ENCODE measurements around the gene SPEF1.

Gene SPEF1

DNA sequence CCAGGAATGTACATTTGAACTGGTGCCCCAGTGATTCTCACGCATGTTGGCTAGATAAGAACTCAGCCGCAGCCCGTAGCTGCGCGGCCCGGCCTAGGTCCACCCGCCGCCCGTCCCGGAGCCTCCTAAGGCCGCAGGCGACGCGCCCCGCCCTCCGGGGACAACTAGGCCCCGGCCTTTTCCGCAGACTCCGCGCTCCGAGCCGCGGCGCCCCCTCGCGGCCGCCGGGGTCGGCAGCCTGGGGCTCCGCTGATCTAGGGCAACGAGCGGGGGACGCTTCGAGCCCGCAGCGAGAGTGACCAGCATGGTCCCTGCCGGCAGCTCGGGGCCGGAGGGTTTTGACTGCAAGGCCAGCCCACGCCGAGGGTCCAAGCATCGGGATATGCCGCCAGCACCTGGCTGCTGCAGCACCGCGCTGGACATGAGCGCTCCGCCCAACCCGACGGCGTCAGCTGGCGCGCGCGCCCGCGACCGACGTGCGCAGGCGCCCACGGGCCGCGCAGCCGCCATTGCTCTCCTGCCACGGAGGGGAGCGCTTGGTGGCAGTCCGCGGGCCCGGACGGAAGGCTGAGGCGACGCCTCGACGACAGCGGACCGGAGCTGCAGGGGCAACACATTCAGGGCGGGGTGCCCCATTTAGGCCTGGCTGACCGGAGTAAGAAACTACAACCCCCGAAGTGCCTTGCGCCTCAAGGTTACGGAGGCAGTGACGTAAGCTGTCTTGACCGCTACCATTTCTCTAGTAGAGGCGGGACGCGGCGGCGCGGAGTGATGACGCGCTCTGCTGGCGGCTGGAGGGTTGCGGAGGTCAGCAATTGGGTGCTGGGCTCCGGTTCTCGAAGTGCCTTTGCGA, 39.0 kb upstream of the SPEF1 start, which contains the start of gene AP5S1:
Gene AP5S1, plus strand, starts transcription at position 500 of the 853 bp plus-strand sequence. CDS start 1,571 bp downstream, outside the sequence.
- Histone ChIP-seq H3K27ac (replicated peaks; ENCODE audit: low read length) (peak within 1 kb of the TSS; percentile 96), H3K27me3 (ENCODE audit: control insufficient read depth in 3 of 3, insufficient read depth in 3 of 3, low read depth in 1 of 3, low read length in 3 of 3) (no peaks in the 10 kb centered on the region), H3K18ac (ENCODE audit: low read length) (peak within 1 kb of the TSS; percentile 100), H2BK5ac (ENCODE audit: low read length) (peak within 1 kb of the TSS; percentile 91), H3K9ac (ENCODE audit: low read depth, low read length, poor library complexity) (peak within 1 kb of the TSS; percentile 99), H3K4me2 (ENCODE audit: insufficient read depth, low read length, poor library complexity, severe bottlenecking) (peak within 1 kb of the TSS; percentile 78), H2AK5ac (ENCODE audit: low read depth, low read length) (peak within 1 kb of the TSS; percentile 93), H3K9me3 (replicated peaks in 1 of 2; ENCODE audit: control insufficient read depth in 2 of 2, insufficient read depth in 1 of 2, low read depth in 1 of 2, low read length in 2 of 2) (no peaks in the 10 kb centered on the region), H2BK12ac (ENCODE audit: low read length) (peak within 1 kb of the TSS; percentile 89), H3K4ac (ENCODE audit: low read length) (no peak within 1 kb of the TSS), H3K4me3 (ENCODE audit: low read length in 2 of 2) (peak within 1 kb of the TSS; percentile 94 to 99), H2BK120ac (ENCODE audit: low read depth, low read length) (no peak within 1 kb of the TSS), H3K23ac (ENCODE audit: low read depth, low read length, poor library complexity) (peak within 1 kb of the TSS; percentile 100), H3K4me1 (ENCODE audit: control insufficient read depth in 2 of 2, insufficient read depth in 1 of 2, low read depth in 1 of 2, low read length in 2 of 2) (peaks cover 7 to 11% of the 10 kb centered on the region in 2 donors), H2AFZ (ENCODE audit: low read length) (peak within 1 kb of the TSS; percentile 100), H4K91ac (ENCODE audit: low read depth, low read length, poor library complexity) (no peak within 1 kb of the TSS), H2BK15ac (ENCODE audit: low read length) (peak within 1 kb of the TSS; percentile 52), H3K79me1 (ENCODE audit: low read depth, low read length) (peaks cover 3% of the 10 kb centered on the region), H3K14ac (ENCODE audit: low read length) (peak within 1 kb of the TSS; percentile 100), H4K8ac (ENCODE audit: low read depth, low read length) (peak within 1 kb of the TSS; percentile 86), H3K36me3 (replicated peaks in 1 of 2; ENCODE audit: control insufficient read depth in 2 of 2, insufficient read depth in 2 of 2, low read length in 2 of 2) (peaks cover 6 to 24% of the 10 kb centered on the region in 2 donors)
- DNase-seq (ENCODE audit: low spot score) = peak; percentile 96
- WGBS, 2 donors (ENCODE audit: extremely low coverage in 2 of 2, insufficient read length in 2 of 2, insufficient replicate concordance in 1 of 2) = no CpG with 5 or more reads among the region's 96 CpGs

GRCh38 chr20:3819411-3820047, 38.3 kb upstream of the SPEF1 start:
- H3K27ac ChIP-seq (replicated peaks; ENCODE audit: low read length) = peak overlapping the region; percentile 96
- H3K4ac ChIP-seq (ENCODE audit: low read length) = no peak overlapping the region
- peak overlapping the region; percentile 100 for H3K23ac ChIP-seq (ENCODE audit: low read depth, low read length, poor library complexity)
- H3K4me3 ChIP-seq (ENCODE audit: low read length in 2 of 2) = peak overlapping the region; percentile 94 to 99
- no peak overlapping the region for H2BK15ac ChIP-seq (ENCODE audit: low read length)
- WGBS, 2 donors (ENCODE audit: extremely low coverage in 2 of 2, insufficient read length in 2 of 2, insufficient replicate concordance in 1 of 2) = no CpG with 5 or more reads among the region's 20 CpGs
- H3K36me3 ChIP-seq (replicated peaks in 1 of 2; ENCODE audit: control insufficient read depth in 2 of 2, insufficient read depth in 2 of 2, low read length in 2 of 2) = peaks cover 6 to 24% of the 10 kb centered on the region in 2 donors
- H2BK12ac ChIP-seq (ENCODE audit: low read length) = no peak overlapping the region
- peak overlapping the region; percentile 100 for H2AFZ ChIP-seq (ENCODE audit: low read length)
- no peak overlapping the region for H3K14ac ChIP-seq (ENCODE audit: low read length)
- peaks cover 3% of the 10 kb centered on the region for H3K79me1 ChIP-seq (ENCODE audit: low read depth, low read length)
- H3K27me3 ChIP-seq (ENCODE audit: control insufficient read depth in 3 of 3, insufficient read depth in 3 of 3, low read depth in 1 of 3, low read length in 3 of 3) = no peaks in the 10 kb centered on the region
- no peak overlapping the region for H2BK5ac ChIP-seq (ENCODE audit: low read length)
- no peak for DNase-seq (ENCODE audit: low spot score)
- H3K18ac ChIP-seq (ENCODE audit: low read length) = peak overlapping the region; percentile 1
- H4K8ac ChIP-seq (ENCODE audit: low read depth, low read length) = no peak overlapping the region
- peak overlapping the region; percentile 67 for H2AK5ac ChIP-seq (ENCODE audit: low read depth, low read length)
- no peaks in the 10 kb centered on the region for H3K9me3 ChIP-seq (replicated peaks in 1 of 2; ENCODE audit: control insufficient read depth in 2 of 2, insufficient read depth in 1 of 2, low read depth in 1 of 2, low read length in 2 of 2)
- H3K4me2 ChIP-seq (ENCODE audit: insufficient read depth, low read length, poor library complexity, severe bottlenecking) = peak overlapping the region; percentile 60
- H3K4me1 ChIP-seq (ENCODE audit: control insufficient read depth in 2 of 2, insufficient read depth in 1 of 2, low read depth in 1 of 2, low read length in 2 of 2) = peaks cover 7 to 11% of the 10 kb centered on the region in 2 donors
- H4K91ac ChIP-seq (ENCODE audit: low read depth, low read length, poor library complexity) = no peak overlapping the region
- H2BK120ac ChIP-seq (ENCODE audit: low read depth, low read length) = no peak overlapping the region
- H3K9ac ChIP-seq (ENCODE audit: low read depth, low read length, poor library complexity) = peak overlapping the region; percentile 99

- Histone ChIP-seq H4K91ac (ENCODE audit: low read depth, low read length, poor library complexity) (no peak overlapping the region), H3K27me3 (ENCODE audit: control insufficient read depth in 3 of 3, insufficient read depth in 3 of 3, low read depth in 1 of 3, low read length in 3 of 3) (no peaks in the 10 kb centered on the region), H3K4me1 (ENCODE audit: control insufficient read depth in 2 of 2, insufficient read depth in 1 of 2, low read depth in 1 of 2, low read length in 2 of 2) (peaks cover 7 to 11% of the 10 kb centered on the region in 2 donors), H3K4ac (ENCODE audit: low read length) (peak overlapping the region; percentile 46), H3K4me3 (ENCODE audit: low read length in 2 of 2) (no peak overlapping the region), H3K27ac (replicated peaks; ENCODE audit: low read length) (no peak overlapping the region), H4K8ac (ENCODE audit: low read depth, low read length) (no peak overlapping the region), H2BK12ac (ENCODE audit: low read length) (peak overlapping the region; percentile 33), H3K18ac (ENCODE audit: low read length) (peak overlapping the region; percentile 35), H3K79me1 (ENCODE audit: low read depth, low read length) (peaks cover 3% of the 10 kb centered on the region), H2BK15ac (ENCODE audit: low read length) (peak overlapping the region; percentile 20), H3K9me3 (replicated peaks in 1 of 2; ENCODE audit: control insufficient read depth in 2 of 2, insufficient read depth in 1 of 2, low read depth in 1 of 2, low read length in 2 of 2) (no peaks in the 10 kb centered on the region), H3K4me2 (ENCODE audit: insufficient read depth, low read length, poor library complexity, severe bottlenecking) (no peak overlapping the region), H2AFZ (ENCODE audit: low read length) (peak overlapping the region; percentile 39), H3K23ac (ENCODE audit: low read depth, low read length, poor library complexity) (peak overlapping the region; percentile 18), H2BK5ac (ENCODE audit: low read length) (no peak overlapping the region), H3K36me3 (replicated peaks in 1 of 2; ENCODE audit: control insufficient read depth in 2 of 2, insufficient read depth in 2 of 2, low read length in 2 of 2) (peaks cover 0 to 14% of the 10 kb centered on the region in 2 donors), H2BK120ac (ENCODE audit: low read depth, low read length) (peak overlapping the region; percentile 32), H3K14ac (ENCODE audit: low read length) (no peak overlapping the region), H3K9ac (ENCODE audit: low read depth, low read length, poor library complexity) (no peak overlapping the region), H2AK5ac (ENCODE audit: low read depth, low read length) (peak overlapping the region; percentile 67)
- WGBS, 2 donors (ENCODE audit: extremely low coverage in 2 of 2, insufficient read length in 2 of 2, insufficient replicate concordance in 1 of 2) = no CpG with 5 or more reads among the region's 8 CpGs
- no peak for DNase-seq (ENCODE audit: low spot score)
Measured at GRCh38 chr20:3818155-3819151, 37.2 kb upstream of the SPEF1 start.
